HepG2 (cell line): Measurements from ENCODE around the gene STK4. TPM values are rescaled to one million over a fixed set of nuclear protein-coding genes. Genes with fewer than 3 reads are reported as not detected.

Experiments used
- ATAC-seq: fragments of 200-7000 bp; cut with Tn5 transposase; 3 replicates; pipeline ENCODE4 v1.9.1; 2020; ENCODE audit warnings: mild to moderate bottlenecking, moderate library complexity
- BruUV-seq: library from RNA; stranded (reverse); fragments of 400-500 nt; replicated peaks from 2 replicates; lab custom pipeline; 2021; lab: Mats Ljungman, UMichigan
- CTCF ChIA-PET: fragments of 300-600 bp; formaldehyde crosslinking; extraction: SDS; loops from one replicate; lab custom pipeline; 2021; ENCODE audit warnings: low total read pairs, inconsistent platforms, low intra/inter-chr PET ratio; lab: Yijun Ruan, JAX
- POLR2A ChIA-PET: fragments of 350-600 bp; sonication (Branson Sonifier 250); formaldehyde crosslinking; loops from one replicate; lab custom pipeline; 2020; ENCODE audit warnings: antibody characterized with exemption, inconsistent platforms; lab: Yijun Ruan, JAX
- DNase-seq: peaks from one replicate; pipeline ENCODE4 v3.0.0-alpha.2; 2015; ENCODE audit warnings: low spot score
- FAIRE-seq: peaks from 3 replicates; lab custom pipeline; 2011; peaks lifted over from hg19 to GRCh38; lab: Jason Lieb, UNC
- H2AFZ ChIP-seq: one replicate; pipeline ENCODE4 v1.6.1; 2011; ENCODE audit warnings: low read length, inconsistent platforms
- H3K27ac ChIP-seq: fragments of 300-600 bp; 3 replicates; pipeline ENCODE4 v1.8.0; 2011; ENCODE audit warnings: mixed run types, mild to moderate bottlenecking, mixed read lengths, low read length, inconsistent platforms; ENCODE audit not compliant: insufficient read depth; ENCODE audit errors: extremely low read length
- H3K27me3 ChIP-seq, 2 experiments: fragments of 200-600 bp in 1 of 2; 2 replicates in 1 of 2; 3 replicates in 1 of 2; pipeline versions ENCODE4 v1.6.0 to v1.8.0; 2011; ENCODE audit warnings: low read length in 2 of 2, mild to moderate bottlenecking in 2 of 2, moderate library complexity in 2 of 2, inconsistent platforms in 1 of 2; ENCODE audit not compliant: insufficient read depth in 2 of 2, control insufficient read depth in 1 of 2
- H3K36me3 ChIP-seq, 2 experiments: fragments of 200-600 bp in 1 of 2; replicated peaks in 1 of 2; 2 replicates in 1 of 2; 3 replicates in 1 of 2; pipeline versions ENCODE4 v1.5.1 to v1.8.0; 2011; ENCODE audit warnings: low read length in 2 of 2, inconsistent platforms in 1 of 2; ENCODE audit not compliant: insufficient read depth in 2 of 2, control insufficient read depth in 1 of 2
- H3K4me1 ChIP-seq: 2 replicates; pipeline ENCODE4 v1.5.1; 2012; ENCODE audit warnings: low read length, inconsistent platforms; ENCODE audit not compliant: insufficient read depth
- H3K4me2 ChIP-seq: 2 replicates; pipeline ENCODE4 v1.6.0; 2011; ENCODE audit warnings: low read depth, low read length, inconsistent platforms
- H3K4me3 ChIP-seq, 3 experiments: fragments of 200-600 bp in 1 of 3; sonication (generic), shearing (Covaris generic) in 1 of 3; replicated peaks in 1 of 3; 2 replicates each; pipeline ENCODE4 v1.5.1; 2011 to 2016; ENCODE audit warnings: low read length in 3 of 3, inconsistent platforms in 2 of 3, low read depth in 2 of 3, mild to moderate bottlenecking in 2 of 3, control low read depth in 1 of 3, mixed read lengths in 1 of 3; ENCODE audit not compliant: insufficient read depth in 1 of 3
- H3K79me2 ChIP-seq: one replicate; pipeline ENCODE4 v1.6.1; 2011; ENCODE audit warnings: low read length, inconsistent platforms; ENCODE audit not compliant: insufficient read depth
- H3K9ac ChIP-seq: 2 replicates; pipeline ENCODE4 v1.6.0; 2011; ENCODE audit warnings: mild to moderate bottlenecking, low read depth, low read length, inconsistent platforms; ENCODE audit not compliant: insufficient read depth
- H3K9me3 ChIP-seq: 2 replicates; pipeline ENCODE4 v1.5.1; 2012; ENCODE audit warnings: mild to moderate bottlenecking, low read length
- H4K20me1 ChIP-seq: 2 replicates; pipeline ENCODE4 v1.6.0; 2011; ENCODE audit warnings: inconsistent platforms, mild to moderate bottlenecking, low read length, moderate library complexity; ENCODE audit not compliant: insufficient read depth
- ASH2L ChIP-seq: fragments of 300-600, 200-600 bp; sonication (generic); IDR thresholded peaks from 2 replicates; pipeline ENCODE4 v1.7.0; 2017; ENCODE audit warnings: low read depth, mild to moderate bottlenecking, moderate library complexity, mixed read lengths, low read length; ENCODE audit not compliant: insufficient read length
- CENPX ChIP-seq: sonication (generic); formaldehyde crosslinking; IDR thresholded peaks from 2 replicates; pipeline ENCODE4 v1.9.0; 2021; ENCODE audit warnings: mild to moderate bottlenecking, missing genetic modification reagents, moderate library complexity
- NFRKB ChIP-seq: fragments of 450-650 bp; IDR thresholded peaks from 2 replicates; pipeline ENCODE4 v1.6.1; 2017
- POLR2AphosphoS5 ChIP-seq: IDR thresholded peaks from 2 replicates; pipeline ENCODE4 v1.6.1; 2012; ENCODE audit warnings: low read depth, low read length
- SUZ12 ChIP-seq: fragments of 150-350 bp; IDR thresholded peaks from 2 replicates; pipeline ENCODE4 v1.6.1; 2014; ENCODE audit warnings: low read depth, low read length
- TBP ChIP-seq: sonication (generic); formaldehyde crosslinking; IDR thresholded peaks from 2 replicates; pipeline ENCODE4 v1.5.0; 2020; ENCODE audit warnings: missing genetic modification reagents
- ZBTB8A ChIP-seq: sonication (generic); formaldehyde crosslinking; IDR thresholded peaks from 2 replicates; pipeline ENCODE4 v1.4.0; 2020; ENCODE audit warnings: mild to moderate bottlenecking, low read depth, missing genetic modification reagents, borderline replicate concordance
- ZNF441 ChIP-seq: sonication (generic); formaldehyde crosslinking; IDR thresholded peaks from 2 replicates; pipeline ENCODE4 v1.7.0; 2021; ENCODE audit warnings: missing genetic modification reagents, borderline replicate concordance
- in situ Hi-C: cut with HindIII; loops from 2 replicates; pipeline ENCODE4 v1.10.0; 2017; ENCODE audit warnings: low pct_unique_long_range_greater_than_20kb; ENCODE audit not compliant: extremely low pct_ligation_motif_present
- intact Hi-C: fragments of 100-400 bp; cut with micrococcal nuclease; formaldehyde crosslinking; loops from one replicate; pipeline ENCODE4 v1.10.0; 2022; ENCODE audit not compliant: unreplicated experiment
- polyA plus RNA-seq, 8 experiments: library from polyadenylated mRNA; depleted of rRNA in 3 of 8; stranded (reverse) in 7 of 8; unstranded in 1 of 8; fragments of >200 nt; fragmentation: Illumina TruSeq in 4 of 8; extraction: Trizol in 4 of 8; gene quantifications; 2 replicates each; pipeline versions ENCODE4 v1.2.1 to v1.2.3, GENCODE V29; 2011 to 2016; ENCODE audit warnings: low read depth in 4 of 8, missing spikeins in 1 of 8, mixed read lengths in 1 of 8; ENCODE audit not compliant: insufficient read depth in 1 of 8
- total RNA-seq, 5 experiments: library from RNA; depleted of rRNA; stranded (reverse); fragments of >200 nt; fragmentation: Illumina TruSeq; extraction: Trizol; gene quantifications; 2 replicates each; pipeline ENCODE4 v1.2.3, GENCODE V29; 2016; ENCODE audit warnings: low read depth in 1 of 5
- TF ChIP-seq, protein P1 (sequence below): sonication (generic); formaldehyde crosslinking; IDR thresholded peaks from 2 replicates; pipeline ENCODE4 v1.4.0; 2020; ENCODE audit warnings: missing genetic modification reagents, borderline replicate concordance
- TF ChIP-seq, protein P2 (sequence below): sonication (generic); formaldehyde crosslinking; IDR thresholded peaks from 2 replicates; pipeline ENCODE4 v1.5.1; 2020; ENCODE audit warnings: mild to moderate bottlenecking, missing genetic modification reagents, borderline replicate concordance
- TF ChIP-seq, protein P3 (sequence below): sonication (generic); formaldehyde crosslinking; IDR thresholded peaks from 2 replicates; pipeline ENCODE4 v1.4.0; 2020; ENCODE audit warnings: missing genetic modification reagents, mild to moderate bottlenecking, borderline replicate concordance

Gene STK4
- total and polyA plus RNA-seq, 2 of the 13 experiments (the other 11 are each of a cell fraction or from before 2014, with no cell fraction given): 25.6 to 38.3 TPM

DNA sequence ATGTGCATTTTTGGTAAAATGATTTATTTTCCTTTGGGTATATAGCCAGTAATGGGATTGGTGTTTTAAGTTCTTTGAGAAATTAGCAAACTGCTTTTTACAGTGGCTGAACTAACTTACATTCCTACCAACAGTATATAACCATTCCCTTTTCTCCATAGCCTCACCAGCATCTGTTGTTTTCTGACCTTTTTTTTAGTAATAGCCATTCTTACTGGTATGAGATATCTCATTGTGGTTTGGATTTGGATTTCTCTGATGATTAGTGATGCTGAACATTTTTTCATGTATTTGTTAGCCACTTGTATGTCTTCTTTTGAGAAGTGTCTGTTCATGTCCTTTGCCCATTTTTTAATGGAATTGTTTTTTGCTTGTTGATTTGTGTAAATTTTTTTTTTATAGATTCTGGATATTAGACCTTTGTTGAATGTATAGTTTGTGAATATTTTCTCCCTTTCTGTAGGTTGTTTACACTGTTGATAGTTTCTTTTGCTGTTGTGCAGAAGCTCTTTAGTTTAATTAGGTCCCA is 42.3 kb downstream of the STK4 start (continued):
- TF ChIP-seq, protein P1, sequence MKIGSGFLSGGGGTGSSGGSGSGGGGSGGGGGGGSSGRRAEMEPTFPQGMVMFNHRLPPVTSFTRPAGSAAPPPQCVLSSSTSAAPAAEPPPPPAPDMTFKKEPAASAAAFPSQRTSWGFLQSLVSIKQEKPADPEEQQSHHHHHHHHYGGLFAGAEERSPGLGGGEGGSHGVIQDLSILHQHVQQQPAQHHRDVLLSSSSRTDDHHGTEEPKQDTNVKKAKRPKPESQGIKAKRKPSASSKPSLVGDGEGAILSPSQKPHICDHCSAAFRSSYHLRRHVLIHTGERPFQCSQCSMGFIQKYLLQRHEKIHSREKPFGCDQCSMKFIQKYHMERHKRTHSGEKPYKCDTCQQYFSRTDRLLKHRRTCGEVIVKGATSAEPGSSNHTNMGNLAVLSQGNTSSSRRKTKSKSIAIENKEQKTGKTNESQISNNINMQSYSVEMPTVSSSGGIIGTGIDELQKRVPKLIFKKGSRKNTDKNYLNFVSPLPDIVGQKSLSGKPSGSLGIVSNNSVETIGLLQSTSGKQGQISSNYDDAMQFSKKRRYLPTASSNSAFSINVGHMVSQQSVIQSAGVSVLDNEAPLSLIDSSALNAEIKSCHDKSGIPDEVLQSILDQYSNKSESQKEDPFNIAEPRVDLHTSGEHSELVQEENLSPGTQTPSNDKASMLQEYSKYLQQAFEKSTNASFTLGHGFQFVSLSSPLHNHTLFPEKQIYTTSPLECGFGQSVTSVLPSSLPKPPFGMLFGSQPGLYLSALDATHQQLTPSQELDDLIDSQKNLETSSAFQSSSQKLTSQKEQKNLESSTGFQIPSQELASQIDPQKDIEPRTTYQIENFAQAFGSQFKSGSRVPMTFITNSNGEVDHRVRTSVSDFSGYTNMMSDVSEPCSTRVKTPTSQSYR (CRISPR knock-in tag): no peak
- TF ChIP-seq, protein P2, sequence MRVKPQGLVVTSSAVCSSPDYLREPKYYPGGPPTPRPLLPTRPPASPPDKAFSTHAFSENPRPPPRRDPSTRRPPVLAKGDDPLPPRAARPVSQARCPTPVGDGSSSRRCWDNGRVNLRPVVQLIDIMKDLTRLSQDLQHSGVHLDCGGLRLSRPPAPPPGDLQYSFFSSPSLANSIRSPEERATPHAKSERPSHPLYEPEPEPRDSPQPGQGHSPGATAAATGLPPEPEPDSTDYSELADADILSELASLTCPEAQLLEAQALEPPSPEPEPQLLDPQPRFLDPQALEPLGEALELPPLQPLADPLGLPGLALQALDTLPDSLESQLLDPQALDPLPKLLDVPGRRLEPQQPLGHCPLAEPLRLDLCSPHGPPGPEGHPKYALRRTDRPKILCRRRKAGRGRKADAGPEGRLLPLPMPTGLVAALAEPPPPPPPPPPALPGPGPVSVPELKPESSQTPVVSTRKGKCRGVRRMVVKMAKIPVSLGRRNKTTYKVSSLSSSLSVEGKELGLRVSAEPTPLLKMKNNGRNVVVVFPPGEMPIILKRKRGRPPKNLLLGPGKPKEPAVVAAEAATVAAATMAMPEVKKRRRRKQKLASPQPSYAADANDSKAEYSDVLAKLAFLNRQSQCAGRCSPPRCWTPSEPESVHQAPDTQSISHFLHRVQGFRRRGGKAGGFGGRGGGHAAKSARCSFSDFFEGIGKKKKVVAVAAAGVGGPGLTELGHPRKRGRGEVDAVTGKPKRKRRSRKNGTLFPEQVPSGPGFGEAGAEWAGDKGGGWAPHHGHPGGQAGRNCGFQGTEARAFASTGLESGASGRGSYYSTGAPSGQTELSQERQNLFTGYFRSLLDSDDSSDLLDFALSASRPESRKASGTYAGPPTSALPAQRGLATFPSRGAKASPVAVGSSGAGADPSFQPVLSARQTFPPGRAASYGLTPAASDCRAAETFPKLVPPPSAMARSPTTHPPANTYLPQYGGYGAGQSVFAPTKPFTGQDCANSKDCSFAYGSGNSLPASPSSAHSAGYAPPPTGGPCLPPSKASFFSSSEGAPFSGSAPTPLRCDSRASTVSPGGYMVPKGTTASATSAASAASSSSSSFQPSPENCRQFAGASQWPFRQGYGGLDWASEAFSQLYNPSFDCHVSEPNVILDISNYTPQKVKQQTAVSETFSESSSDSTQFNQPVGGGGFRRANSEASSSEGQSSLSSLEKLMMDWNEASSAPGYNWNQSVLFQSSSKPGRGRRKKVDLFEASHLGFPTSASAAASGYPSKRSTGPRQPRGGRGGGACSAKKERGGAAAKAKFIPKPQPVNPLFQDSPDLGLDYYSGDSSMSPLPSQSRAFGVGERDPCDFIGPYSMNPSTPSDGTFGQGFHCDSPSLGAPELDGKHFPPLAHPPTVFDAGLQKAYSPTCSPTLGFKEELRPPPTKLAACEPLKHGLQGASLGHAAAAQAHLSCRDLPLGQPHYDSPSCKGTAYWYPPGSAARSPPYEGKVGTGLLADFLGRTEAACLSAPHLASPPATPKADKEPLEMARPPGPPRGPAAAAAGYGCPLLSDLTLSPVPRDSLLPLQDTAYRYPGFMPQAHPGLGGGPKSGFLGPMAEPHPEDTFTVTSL (CRISPR knock-in tag): no peak

DNA sequence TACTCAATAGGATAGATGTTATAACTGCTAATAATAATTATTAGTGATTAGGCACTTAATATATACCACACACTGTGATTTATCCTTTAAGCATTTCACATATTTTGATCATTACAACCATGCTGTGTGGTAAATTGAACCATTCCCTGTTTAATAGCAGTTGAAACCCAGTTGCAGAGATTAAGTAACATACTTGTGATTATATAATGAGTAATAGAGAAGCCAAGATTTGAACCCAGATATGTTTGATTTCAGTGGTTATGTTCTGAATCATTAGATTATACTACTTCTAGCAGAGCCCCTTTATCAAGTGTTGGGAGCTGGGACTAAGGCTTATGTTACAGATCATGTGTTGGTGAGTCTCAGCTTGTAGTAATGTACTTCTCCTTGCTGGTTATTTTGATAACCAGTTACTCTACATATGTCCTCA is 44.1 kb downstream of the STK4 start:
- ChIA-PET POLR2A (no interaction called here), CTCF (interaction anchor here (1.9 to 2.4 kb wide), 3 partner anchors 85 to 280 kb away, joined by 8 to 15 read pairs (median 9); no protein-coding TSS in a partner anchor)
- peaks cover 9% of the 10 kb centered on the region; the same call in 1 of the 2 replicates for H3K4me1 ChIP-seq
- no peak overlapping the region for H3K4me2 ChIP-seq
- H3K9me3 ChIP-seq: no peaks in the 10 kb centered on the region
- in situ Hi-C loops (loop anchor here (10.0 kb wide), 1 partner anchor 284 kb away; no protein-coding TSS in a partner anchor), intact Hi-C loops (loop anchor here (2.0 to 5.0 kb wide), 2 partner anchors 102 to 280 kb away; no protein-coding TSS in a partner anchor)
- H3K36me3 ChIP-seq: peaks cover 9 to 46% of the 10 kb centered on the region in 2 experiments
- FAIRE-seq (no peak), DNase-seq (no peak), ATAC-seq (no peak)
- no peak overlapping the region for H3K27ac ChIP-seq
- no peaks in the 10 kb centered on the region for H3K79me2 ChIP-seq
- no peak overlapping the region for H3K9ac ChIP-seq
- no TSS peak for BruUV-seq
- no peak overlapping the region for H2AFZ ChIP-seq
- H3K4me3 ChIP-seq: no peak overlapping the region
- no peaks in the 10 kb centered on the region for H4K20me1 ChIP-seq
- no peaks in the 10 kb centered on the region for H3K27me3 ChIP-seq
- TF ChIP-seq ASH2L (no peak), CENPX (CRISPR knock-in tag) (no peak), ZNF441 (CRISPR knock-in tag) (no peak), TBP (CRISPR knock-in tag) (no peak), ZBTB8A (CRISPR knock-in tag) (no peak), SUZ12 (no peak), NFRKB (no peak), POLR2AphosphoS5 (no peak)
- TF ChIP-seq, protein P3, sequence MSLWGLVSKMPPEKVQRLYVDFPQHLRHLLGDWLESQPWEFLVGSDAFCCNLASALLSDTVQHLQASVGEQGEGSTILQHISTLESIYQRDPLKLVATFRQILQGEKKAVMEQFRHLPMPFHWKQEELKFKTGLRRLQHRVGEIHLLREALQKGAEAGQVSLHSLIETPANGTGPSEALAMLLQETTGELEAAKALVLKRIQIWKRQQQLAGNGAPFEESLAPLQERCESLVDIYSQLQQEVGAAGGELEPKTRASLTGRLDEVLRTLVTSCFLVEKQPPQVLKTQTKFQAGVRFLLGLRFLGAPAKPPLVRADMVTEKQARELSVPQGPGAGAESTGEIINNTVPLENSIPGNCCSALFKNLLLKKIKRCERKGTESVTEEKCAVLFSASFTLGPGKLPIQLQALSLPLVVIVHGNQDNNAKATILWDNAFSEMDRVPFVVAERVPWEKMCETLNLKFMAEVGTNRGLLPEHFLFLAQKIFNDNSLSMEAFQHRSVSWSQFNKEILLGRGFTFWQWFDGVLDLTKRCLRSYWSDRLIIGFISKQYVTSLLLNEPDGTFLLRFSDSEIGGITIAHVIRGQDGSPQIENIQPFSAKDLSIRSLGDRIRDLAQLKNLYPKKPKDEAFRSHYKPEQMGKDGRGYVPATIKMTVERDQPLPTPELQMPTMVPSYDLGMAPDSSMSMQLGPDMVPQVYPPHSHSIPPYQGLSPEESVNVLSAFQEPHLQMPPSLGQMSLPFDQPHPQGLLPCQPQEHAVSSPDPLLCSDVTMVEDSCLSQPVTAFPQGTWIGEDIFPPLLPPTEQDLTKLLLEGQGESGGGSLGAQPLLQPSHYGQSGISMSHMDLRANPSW (CRISPR knock-in tag): no peak
